22Rv1 (cell line): Measurements from ENCODE around the gene OR5M8.

Experiments used
- H3K27ac ChIP-seq: fragments of 450-650 bp; 2 replicates; pipeline ENCODE4 v1.5.1; 2017
- CTCF ChIP-seq: fragments of 450-650 bp; IDR thresholded peaks from 2 replicates; pipeline ENCODE4 v1.5.1; 2017; ENCODE audit warnings: mild to moderate bottlenecking
- ZFX ChIP-seq: fragments of 450-650 bp; IDR thresholded peaks from 2 replicates; pipeline ENCODE4 v1.6.1; 2017; ENCODE audit warnings: antibody characterized with exemption, borderline replicate concordance

OR5M8 gene

GRCh38 chr11:56491270-56491669 lies at the start of gene OR5M8:
Gene OR5M8, minus strand, starts transcription at chr11:56491370. Its CDS starts 0 bp downstream, at chr11:56491370.
- TF ChIP-seq CTCF (no peak), ZFX (no peak)
- no peak within 1 kb of the TSS for H3K27ac ChIP-seq

GRCh38 chr11:56533054-56533740 lies 42.0 kb upstream of the OR5M8 start:
- peak overlapping the region; percentile 41 for H3K27ac ChIP-seq
- TF ChIP-seq ZFX (no peak), CTCF (no peak)

GRCh38 chr11:56531856-56532255 lies 40.7 kb upstream of the OR5M8 start:
- no peak overlapping the region for H3K27ac ChIP-seq
- TF ChIP-seq CTCF (no peak), ZFX (no peak)

- TF ChIP-seq CTCF (peak; percentile 43; the same call in 1 of the 2 replicates), ZFX (no peak)
Observed at GRCh38 chr11:56522008-56522407, 30.8 kb upstream of the OR5M8 start.

GRCh38 chr11:56513280-56513679 lies 22.1 kb upstream of the OR5M8 start:
- no peak overlapping the region for H3K27ac ChIP-seq
- TF ChIP-seq CTCF (no peak), ZFX (no peak)

More at GRCh38 chr11:56522008-56522407, 30.8 kb upstream of the OR5M8 start:
- no peak overlapping the region for H3K27ac ChIP-seq

GRCh38 chr11:56509439-56509838 lies 18.3 kb upstream of the OR5M8 start:
- TF ChIP-seq ZFX (no peak), CTCF (no peak)

GRCh38 chr11:56497010-56497409 lies 5.8 kb upstream of the OR5M8 start:
- no peak for TF ChIP-seq CTCF
- no peak for TF ChIP-seq ZFX

More at GRCh38 chr11:56509439-56509838, 18.3 kb upstream of the OR5M8 start:
- H3K27ac ChIP-seq = no peak overlapping the region

More at GRCh38 chr11:56497010-56497409, 5.8 kb upstream of the OR5M8 start:
- H3K27ac ChIP-seq = no peak overlapping the region
